Glomerular endothelial cell (primary cell): ENCODE results near the gene DIDO1. TPM values are rescaled to one million over a fixed set of nuclear protein-coding genes. Genes with fewer than 3 reads are reported as not detected.

Source experiments
- DNase-seq: peaks from one replicate; pipeline ENCODE4 v3.0.0-alpha.2; 2011; ENCODE audit warnings: low read depth, low spot score; ENCODE audit errors: extremely low read depth
- total RNA-seq: library from RNA; depleted of rRNA; stranded (reverse); fragments of >200 nt; gene quantifications from 2 replicates; pipeline ENCODE4 v1.2.3, GENCODE V29; 2015

Gene DIDO1
- total RNA-seq, result 32.6 and 50.3 TPM in 2 replicates

DNA sequence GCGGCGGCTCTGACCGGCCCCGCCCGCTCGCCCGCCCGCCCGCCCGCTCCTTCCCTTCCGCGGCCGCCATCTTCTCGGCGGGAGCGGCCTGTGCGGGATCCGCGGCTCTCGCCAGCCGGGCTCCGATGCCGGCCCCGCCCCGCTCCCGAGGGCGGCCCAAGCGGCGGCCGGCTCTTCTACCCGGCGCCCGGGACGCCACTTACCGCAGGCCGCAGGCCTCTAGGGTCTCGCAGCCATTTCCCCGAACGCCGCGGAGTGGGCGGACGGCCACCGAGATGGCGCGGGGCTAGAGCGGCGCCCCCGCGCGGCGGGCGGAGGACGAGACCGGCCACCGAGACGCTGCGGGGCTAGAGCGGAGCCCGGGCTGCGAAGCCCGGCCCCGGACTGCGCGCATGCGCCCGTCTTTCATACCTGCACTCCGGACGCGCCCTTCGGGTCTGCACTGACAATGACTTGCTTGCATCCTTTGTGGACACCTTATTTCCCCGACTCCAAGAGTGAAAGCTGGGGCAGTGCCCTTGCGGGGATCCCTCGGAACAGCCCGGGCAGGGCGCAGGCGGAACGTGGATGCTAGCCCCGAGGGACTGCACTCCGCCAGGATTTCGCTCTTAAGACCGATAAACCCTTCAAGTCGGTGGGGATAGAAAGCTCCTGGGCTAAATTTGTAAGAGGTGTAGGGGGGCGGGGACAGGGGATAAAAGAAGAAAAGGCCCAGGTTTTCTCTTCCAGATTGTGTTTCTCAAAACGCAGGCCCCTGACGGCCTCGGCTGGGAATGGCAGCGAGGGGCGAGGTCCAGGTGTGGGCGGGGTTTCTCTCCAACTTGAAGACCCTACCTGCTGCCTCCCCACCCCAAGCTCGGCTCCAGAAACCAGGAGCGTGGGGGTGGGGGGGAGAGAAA lies at the start of gene DIDO1:
Gene DIDO1 (minus strand): TSS at position 277 of the 899 bp plus-strand sequence.
- no peak for DNase-seq

DNA sequence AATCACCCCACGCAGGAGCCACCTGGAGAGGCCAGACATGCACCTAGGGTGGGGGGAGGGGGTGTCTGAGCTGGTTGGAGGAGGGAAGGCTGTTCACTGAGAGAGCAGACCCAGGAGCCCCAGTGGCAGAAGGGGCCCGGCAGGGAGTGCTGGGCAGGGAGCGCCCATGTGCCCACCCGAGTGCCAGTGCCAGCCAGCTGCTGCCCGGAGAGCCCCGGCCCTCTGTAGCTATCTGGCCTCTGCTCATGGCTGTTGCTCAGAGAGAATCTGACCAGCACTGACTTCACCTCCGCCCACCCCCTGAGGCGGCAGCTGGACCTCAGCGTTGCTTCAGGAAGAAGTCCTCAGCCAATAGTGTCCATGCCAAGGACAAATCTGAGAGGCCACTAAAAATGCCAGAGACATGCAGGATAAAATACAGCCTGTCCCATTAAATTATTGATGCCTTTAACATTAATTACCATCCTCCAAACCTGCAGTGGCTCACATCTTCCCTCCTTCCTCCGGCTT lies 49.0 kb upstream of the DIDO1 start:
- DNase-seq, result no peak

DNA sequence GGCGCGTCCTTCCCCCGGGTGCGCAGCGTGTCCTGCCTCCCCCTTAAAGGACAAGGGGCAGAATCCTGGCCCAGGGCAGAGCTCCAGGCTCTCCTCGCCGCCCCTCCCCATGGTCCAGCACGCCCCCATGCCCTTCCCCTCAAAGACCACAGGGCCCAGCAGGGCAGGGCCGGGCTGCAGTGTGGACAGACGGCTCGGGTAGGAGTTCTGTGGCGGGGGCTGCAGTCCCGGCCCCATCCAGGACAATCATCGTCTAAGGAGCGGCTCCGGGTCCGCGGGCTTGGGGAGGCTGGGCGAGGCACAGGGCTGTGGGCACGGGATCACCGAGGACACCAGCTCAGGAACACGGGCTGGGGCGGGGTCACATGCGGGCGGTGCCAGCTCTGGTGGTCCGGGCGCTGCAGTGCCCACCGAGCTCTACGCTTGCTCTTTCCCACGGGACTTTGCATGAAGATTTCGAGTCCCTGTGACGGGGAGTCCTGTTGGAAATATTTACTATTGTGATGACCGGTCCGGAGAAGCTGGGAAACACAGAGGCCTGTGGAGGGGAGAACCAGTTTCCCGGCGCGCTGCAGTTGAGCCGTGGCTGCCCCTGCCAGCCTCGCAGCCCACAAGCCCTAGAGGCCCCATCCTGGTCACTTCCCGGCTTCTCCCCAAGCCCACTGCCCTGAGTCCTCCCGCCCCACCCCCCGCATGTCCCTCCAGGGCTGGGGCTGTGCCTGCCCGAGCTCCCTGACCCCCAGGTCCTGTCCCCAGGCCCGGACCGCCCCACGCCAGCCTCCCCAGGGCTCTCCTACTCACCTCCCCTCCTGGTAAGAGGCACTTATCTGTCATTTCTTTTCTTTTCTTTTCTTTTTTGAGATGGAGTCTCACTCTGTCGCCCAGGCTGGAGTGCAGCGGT lies 46.8 kb upstream of the DIDO1 start:
- no peak for DNase-seq

DNA sequence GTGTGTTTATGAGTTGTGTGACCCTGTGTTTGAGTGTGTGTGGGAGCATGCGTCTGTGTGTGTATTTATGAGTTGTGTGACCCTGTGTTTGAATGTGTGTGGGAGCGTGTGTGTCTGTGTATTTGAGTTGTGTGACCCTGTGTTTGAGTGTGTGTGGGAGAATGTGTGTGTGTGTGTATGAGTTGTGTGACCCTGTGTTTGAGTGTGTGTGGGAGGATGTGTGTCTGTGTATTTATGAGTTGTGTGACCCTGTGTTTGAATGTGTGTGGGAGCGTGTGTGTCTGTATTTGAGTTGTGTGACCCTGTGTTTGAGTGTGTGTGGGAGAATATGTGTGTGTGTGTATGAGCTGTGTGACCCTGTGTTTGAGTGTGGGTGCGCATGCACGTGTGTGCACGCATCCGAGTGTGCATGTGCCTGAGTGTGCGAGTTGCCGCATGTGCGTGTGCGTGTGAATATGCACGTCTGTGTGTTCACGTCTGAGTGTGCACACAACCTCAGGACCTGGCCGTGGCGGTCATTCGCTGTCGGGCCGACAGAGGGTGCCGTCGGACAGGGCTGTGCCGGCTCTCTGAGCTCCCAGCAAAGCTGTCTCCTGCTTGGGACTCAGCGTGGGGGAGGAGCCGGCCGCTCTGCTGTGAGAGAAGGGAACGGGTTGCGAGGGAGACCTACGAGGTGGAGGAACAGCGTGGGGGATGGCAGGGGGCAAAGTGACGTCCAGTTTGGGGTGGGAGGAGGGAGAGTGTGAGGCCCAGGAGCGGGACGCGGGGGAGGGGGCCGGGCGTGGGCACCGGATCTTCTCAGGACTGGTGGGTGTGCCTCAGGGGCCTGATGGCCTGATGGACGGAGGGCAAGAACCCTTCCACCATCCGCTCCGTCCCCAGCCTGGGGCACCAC lies 45.9 kb upstream of the DIDO1 start:
- DNase-seq, result peak; percentile 7

DNA sequence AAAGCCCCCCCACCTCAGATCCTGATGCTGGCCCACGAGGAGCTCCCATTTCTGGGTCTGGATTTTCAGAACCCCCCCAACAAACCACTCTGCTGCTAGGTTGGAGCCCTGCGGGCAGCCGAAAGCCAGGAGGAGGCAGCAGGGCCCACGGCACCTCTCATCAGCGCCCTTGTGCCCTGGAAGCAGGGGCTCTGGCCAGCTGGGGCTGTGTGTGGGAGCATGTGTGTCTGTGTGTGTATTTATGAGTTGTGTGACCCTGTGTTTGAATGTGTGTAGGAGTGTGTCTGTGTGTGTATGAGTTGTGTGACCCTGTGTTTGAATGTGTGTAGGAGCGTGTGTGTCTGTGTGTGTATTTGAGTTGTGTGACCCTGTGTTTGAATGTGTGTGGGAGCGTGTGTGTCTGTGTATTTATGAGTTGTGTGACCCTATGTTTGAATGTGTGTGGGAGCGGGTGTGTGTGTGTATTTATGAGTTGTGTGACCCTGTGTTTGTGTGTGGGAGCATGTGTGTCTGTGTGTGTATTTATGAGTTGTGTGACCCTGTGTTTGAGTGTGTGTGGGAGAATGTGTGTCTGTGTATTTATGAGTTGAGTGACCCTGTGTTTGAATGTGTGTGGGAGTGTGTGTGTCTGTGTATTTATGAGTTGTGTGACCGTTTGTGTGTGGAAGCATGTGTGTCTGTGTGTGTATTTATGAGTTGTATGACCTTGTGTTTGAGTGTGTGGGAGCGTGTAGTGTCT lies 45.1 kb upstream of the DIDO1 start:
- no peak for DNase-seq

DNA sequence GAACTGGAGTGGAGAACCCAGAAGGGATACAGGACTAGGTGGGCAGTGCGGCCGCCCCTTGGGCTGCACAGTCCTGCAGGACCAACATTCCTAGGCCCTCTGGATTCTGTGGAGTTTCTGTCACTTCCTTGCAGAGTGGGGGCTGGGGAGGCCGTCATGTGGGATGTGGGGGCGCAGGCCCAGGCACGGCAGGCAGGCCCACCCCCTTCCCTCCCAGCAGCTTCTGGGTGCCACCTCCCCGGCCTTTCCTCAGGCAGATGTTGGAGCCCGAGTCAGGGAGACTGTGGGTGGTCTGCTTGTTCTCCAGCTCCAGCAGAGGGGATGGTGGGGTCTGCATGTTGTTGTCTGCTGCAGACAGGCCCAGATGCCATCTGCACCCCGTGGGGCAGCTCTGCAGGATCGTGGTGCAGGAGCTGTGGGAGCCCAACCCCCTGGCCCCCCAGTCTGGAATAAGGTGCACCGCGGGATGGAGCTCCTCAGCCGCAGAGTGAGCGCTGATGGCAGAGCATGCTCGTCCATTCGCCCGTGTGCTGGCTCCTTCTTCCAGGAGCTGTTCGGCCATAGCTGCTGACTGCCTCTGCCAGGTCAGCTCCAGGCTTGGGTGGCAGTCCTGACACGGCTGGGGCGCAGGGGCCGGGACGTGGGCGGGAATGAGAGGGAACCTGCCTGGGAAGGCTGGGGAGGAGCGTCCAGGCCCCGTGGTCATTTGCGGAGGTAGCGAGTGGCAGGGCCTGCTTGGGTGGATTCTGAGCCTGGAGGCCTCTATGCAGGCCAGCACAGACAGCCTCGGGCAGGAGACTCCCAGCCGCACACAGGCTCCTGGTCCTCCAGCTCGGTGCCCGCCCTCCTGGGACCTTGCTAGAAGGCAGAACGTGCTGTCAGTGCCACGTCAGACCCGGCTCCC lies 44.3 kb upstream of the DIDO1 start:
- no peak for DNase-seq

DNA sequence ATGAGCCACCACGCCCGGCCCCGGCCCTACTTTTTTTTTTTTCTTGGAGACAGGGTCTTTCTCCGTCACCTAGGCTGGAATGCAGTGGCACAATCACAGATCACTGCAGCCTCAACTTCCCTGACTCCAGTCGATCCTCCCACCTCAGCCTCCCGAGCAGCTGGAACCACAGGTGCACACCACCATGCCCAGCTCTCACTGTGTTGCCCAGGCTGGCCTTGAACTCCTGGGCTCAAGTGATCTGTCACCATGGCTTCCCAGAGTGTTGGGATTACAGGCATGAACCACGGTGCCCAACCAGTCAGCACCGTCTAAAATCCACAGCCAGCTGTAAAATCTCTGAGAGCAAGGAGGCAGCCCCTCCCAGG lies 43.6 kb upstream of the DIDO1 start:
- no peak for DNase-seq

DNA sequence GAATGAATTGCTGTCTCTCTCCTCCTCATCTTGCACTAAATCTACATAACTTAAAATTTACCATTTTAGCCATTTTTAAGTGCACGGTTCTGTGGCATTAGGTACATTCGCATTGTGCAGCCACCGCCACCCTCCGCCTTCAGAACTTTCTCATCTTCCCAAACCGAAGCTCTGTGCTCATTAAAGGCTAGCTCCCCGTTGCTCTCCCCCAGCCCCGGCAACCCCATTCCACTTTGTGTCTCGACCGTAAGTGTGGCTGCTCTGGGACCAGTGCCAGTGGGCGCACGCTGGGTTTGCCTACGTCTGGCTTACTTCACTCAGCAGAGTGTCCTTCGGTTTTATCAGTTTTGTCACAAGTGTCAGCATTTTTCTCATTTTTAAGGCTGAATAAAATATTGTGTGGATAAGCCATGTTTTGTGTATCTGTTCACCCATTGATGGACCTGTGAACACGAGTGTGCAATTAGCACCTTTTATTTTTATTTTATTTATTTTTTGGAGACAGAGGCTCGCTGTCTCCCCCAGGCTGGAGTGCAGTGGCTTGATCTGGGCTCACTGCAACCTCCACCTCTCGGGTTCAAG lies 43.0 kb upstream of the DIDO1 start:
- no peak for DNase-seq

DNA sequence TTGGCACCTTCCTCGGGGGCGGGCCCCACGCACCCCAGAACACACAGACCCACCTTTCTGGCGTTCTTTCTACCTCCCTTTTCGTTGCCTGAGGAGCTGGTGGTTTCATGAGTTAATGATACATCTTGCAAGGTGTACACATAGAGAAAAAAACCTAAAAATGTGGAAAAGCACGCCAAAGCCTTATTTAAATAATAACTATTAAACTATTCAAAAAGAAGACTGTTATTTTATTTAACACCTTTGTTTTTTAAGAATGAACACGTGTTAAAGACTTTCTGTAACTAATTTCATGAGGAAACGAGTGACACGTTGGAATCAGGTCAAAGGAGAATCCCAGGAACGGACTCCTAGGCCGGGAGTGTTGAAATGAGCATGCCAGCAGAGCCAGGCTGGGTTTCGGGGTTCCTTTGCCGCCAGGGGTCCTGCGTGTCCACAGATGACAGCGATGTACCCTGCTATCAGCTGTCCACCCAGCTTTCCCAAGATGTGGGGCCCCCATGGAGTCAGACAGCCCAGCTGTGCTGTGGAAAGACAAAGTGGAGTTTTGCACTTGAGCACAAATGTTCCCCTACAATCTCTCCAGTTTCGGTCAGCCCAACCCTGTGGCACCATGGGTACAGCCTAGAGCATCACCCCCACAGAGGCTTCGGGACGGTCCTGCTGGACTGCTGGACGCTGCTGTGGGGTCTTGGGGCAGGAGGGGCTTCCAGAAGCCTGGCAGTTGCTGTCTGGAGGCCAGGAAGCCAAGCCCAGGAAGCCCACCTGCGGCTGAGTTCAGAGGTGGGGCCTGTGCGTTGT lies 42.3 kb upstream of the DIDO1 start:
- no peak for DNase-seq

DNA sequence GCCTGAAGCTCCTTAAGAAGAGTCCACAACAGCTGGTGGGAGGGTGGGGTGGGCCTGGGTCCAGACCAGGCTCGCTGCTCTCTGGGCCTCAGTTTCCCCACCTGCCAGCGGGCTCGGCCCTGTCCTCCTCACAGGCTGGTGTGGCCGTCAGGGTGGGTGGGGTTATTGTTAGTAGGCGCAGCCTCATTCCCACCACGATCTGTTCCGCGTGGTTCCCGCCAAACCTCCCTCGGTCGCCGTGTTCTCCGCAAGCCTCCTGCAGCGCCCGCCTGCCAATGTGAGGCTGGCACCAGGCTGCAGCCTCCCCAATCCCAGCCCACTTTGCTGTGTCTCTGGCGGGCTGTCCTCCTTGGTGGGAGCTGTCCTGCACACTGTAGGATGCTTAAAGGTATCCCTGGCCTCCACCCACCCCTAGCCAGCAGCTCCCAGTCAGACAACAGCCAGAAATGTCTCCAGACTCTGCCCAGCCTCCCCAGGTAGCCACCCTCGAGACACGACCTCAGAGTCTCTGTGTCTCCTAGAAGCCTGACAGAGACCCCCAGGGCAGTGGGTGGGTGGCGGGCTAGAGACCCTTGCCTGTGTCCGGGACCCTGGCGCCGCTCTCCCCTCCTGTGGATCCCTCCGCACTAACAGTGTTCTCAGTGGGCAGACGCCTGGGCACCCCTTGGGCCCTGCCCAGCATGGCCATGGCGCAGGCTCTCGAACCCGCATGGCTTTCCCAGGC lies 41.5 kb upstream of the DIDO1 start:
- no peak for DNase-seq

DNA sequence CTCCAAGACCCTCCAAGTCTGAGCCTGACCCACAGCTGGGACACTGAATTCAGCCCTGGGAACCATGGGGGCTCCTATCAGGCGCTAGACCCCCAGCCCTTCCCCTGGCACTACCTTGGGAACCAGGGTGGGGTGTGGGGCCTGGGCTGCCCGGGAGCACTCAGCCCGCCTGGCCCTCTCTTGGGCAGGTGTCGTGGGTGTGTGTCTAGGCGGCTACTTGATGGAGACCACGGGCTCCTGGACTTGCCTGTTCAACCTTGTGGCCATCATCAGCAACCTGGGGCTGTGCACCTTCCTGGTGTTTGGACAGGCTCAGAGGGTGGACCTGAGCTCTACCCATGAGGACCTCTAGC lies 40.8 kb upstream of the DIDO1 start:
- DNase-seq, result no peak

DNA sequence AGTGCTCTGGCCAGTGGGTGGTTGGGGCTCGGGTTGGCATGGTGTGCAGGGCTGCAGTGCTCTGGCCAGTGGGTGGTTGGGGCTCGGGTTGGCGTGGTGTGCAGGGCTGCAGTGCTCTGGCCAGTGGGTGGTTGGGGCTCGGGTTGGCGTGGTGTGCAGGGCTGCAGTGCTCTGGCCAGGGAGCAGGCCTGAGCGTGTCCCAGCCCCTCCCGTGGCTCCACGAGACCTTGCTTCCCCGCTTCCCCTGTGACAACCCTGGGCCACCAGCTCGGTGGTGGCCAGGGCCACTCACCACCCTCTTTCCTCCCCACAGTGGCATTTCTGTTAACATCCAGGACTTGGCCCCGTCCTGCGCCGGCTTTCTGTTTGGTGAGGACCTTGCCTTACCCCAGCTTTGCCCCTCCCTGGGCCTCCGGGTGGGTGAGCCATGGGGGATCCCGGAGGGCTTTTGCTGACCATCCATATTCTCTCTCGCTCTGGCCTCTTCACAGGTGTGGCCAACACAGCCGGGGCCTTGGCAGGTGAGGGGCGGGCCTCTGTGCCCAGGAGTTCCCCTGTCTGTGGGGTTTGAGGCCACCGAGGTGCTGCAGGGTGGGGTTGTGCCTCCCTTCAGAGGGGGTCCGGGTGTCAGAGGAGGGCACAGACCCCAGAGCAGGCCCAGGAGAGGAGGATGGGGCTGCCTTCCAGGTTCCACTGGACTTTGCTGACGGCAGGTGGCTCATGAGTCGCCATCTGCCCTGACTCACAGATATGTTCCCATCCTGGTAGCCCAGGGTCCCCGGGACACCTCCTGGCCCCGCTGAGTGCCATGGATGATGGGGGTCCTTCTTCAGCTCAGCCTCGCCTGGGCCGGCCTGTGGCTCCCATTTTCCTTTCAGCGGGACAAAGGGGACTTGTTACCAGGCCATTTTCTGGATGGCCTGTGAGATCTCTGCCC lies 40.2 kb upstream of the DIDO1 start:
- DNase-seq, result no peak

DNA sequence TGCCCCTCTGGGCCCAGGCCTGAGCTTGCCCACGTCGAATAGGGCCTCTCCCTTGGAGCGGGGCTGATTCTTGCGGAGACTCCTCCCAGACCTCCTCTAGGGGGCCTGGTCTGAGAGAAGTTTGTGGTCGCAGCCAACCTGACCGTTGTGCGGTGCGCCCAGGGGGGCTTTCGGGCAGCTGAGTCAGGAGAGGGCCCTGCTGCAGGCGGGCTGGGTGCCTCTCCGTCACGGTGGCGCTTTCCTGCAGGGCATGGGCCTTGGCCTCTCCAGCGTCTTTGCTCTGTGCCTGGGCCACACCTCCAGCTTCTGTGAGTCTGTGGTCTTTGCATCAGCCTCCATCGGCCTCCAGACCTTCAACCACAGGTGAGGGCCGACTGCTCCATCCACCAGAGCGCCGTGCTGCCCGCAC lies 39.1 kb upstream of the DIDO1 start:
- DNase-seq, result no peak

DNA sequence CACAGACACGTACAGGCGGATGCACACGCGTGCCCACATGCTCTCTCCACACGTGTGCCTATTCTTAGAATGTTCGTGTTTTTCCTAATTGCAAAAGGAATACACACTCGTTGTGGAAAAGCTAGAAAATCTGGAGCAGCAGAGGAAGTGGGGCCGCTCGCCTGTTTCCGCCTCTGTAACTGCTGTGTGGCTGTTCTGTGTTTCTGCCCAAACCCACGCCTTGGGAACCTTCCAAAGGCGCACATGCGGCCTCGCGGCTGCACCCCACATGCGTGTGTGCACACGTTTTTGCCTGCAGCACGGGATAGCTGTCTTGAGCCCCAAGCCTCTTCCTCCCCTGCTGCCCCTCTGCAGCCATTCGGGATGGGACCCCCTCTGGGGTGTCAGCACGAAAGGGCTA lies 38.4 kb upstream of the DIDO1 start:
- no peak for DNase-seq

DNA sequence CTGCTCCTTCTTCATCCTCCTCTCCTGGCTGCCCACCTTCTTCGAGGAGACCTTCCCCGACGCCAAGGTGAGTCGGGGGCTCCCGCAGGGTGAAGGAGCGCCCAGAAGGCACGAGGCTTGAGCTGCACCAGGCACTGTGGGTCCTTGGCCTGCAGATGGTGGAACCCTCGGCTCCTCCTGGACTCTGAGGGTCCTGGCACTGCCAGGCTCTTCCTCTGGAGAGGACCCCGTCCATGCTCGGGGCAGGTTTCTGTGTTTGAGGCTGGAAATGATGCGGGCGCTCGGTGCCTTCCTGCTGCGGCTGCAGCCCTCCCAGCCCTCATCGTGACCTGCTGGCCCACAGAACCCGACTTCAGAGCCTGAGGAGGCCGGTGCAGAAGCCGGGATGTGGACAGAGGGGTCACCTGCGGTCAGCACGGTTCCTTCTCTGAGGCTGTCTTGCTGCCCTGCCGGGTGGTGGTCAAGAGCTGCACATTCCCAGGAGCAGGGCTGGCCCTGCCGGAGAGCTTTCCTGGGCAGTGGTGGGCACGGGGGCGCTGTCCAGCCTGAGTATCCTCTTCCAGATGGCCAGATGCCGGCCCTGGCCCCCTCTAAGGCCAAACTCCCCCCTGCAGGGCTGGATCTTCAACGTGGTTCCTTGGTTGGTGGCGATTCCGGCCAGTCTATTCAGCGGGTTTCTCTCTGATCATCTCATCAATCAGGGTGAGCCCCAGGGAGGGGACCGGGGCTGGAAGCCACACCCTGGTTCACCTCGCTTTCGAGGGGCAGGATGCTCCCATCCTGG lies 37.5 kb upstream of the DIDO1 start:
- DNase-seq, result no peak
